HEK293 (cell line): ENCODE results near the gene PRRT1.

Experiments
- CTCF ChIP-seq: fragments of 450-650 bp; formaldehyde crosslinking; IDR thresholded peaks from 2 replicates; pipeline ENCODE4 v1.5.1; 2016; ENCODE audit warnings: missing biosample characterization, missing genetic modification characterization
- OSR2 ChIP-seq: fragments of 450-650 bp; formaldehyde crosslinking; IDR thresholded peaks from 2 replicates; pipeline ENCODE4 v1.5.1; 2016; ENCODE audit warnings: missing biosample characterization, missing genetic modification characterization
- PRDM4 ChIP-seq: fragments of 450-650 bp; formaldehyde crosslinking; IDR thresholded peaks from 2 replicates; pipeline ENCODE4 v1.5.1; 2017; ENCODE audit warnings: missing biosample characterization, missing genetic modification characterization
- WT1 ChIP-seq: fragments of 450-650 bp; formaldehyde crosslinking; IDR thresholded peaks from 2 replicates; pipeline ENCODE4 v1.5.1; 2016; ENCODE audit warnings: missing biosample characterization, missing genetic modification characterization
- YY1 ChIP-seq: fragments of 450-650 bp; formaldehyde crosslinking; IDR thresholded peaks from 2 replicates; pipeline ENCODE4 v1.5.1; 2018; ENCODE audit warnings: missing biosample characterization, missing genetic modification characterization
- ZBTB20 ChIP-seq: fragments of 450-650 bp; formaldehyde crosslinking; IDR thresholded peaks from 2 replicates; pipeline ENCODE4 v1.5.1; 2016; ENCODE audit warnings: missing biosample characterization, missing genetic modification characterization
- ZNF202 ChIP-seq: fragments of 450-650 bp; formaldehyde crosslinking; IDR thresholded peaks from 2 replicates; pipeline ENCODE4 v1.5.1; 2016; ENCODE audit warnings: missing biosample characterization, missing genetic modification characterization, borderline replicate concordance
- ZNF335 ChIP-seq: fragments of 450-650 bp; formaldehyde crosslinking; conservative IDR thresholded peaks from 2 replicates; pipeline ENCODE4 v1.5.1; 2016; ENCODE audit warnings: missing biosample characterization, missing genetic modification characterization
- ZNF362 ChIP-seq: fragments of 450-650 bp; formaldehyde crosslinking; IDR thresholded peaks from 2 replicates; pipeline ENCODE4 v1.5.1; 2016; ENCODE audit warnings: missing biosample characterization, missing genetic modification characterization
- ZNF704 ChIP-seq: fragments of 450-650 bp; formaldehyde crosslinking; IDR thresholded peaks from 2 replicates; pipeline ENCODE4 v1.5.1; 2016; ENCODE audit warnings: missing biosample characterization, missing genetic modification characterization

GRCh38 chr6:32131439-32131948 lies 20.2 kb downstream of the PRRT1 start:
- no peak for TF ChIP-seq ZNF335 (tag by site-specific recombination)
- TF ChIP-seq CTCF (tag by site-specific recombination) = no peak
- TF ChIP-seq ZNF704 (tag by site-specific recombination) = no peak
- no peak for TF ChIP-seq WT1
- TF ChIP-seq ZBTB20 = no peak
- no peak for TF ChIP-seq YY1
- no peak for TF ChIP-seq ZNF202 (tag by site-specific recombination)
- no peak for TF ChIP-seq ZNF362 (tag by site-specific recombination)
- no peak for TF ChIP-seq OSR2 (tag by site-specific recombination)
- TF ChIP-seq PRDM4 (tag by site-specific recombination) = no peak
